Activated T-cell treated with anti-CD3 and anti-CD28 coated beads, Interleukin-2, amount 50 U/mL, for 72 hours (primary cell): Measurements from ENCODE around the gene SLC22A23. TPM values are rescaled to one million over a fixed set of nuclear protein-coding genes. Genes with fewer than 3 reads are reported as not detected.

Source experiments
- ATAC-seq, 2 donors: fragments of 150-1000 bp; cut with Tn5 transposase; replicated peaks in 1 of 2; 2 replicates each; pipeline ENCODE4 v1.10.0; 2021; ENCODE audit warnings: moderate library complexity in 2 of 2, mild to moderate bottlenecking in 1 of 2
- DNase-seq, 2 donors: peaks; one replicate each; pipeline ENCODE4 v3.0.0; 2021 to 2022; ENCODE audit warnings: mixed read lengths in 1 of 2
- H3K27ac Mint-ChIP-seq: one replicate; pipeline ENCODE4 v1.8.0; 2022; ENCODE audit warnings: mild to moderate bottlenecking, moderate library complexity, mixed read lengths
- H3K27me3 Mint-ChIP-seq: one replicate; pipeline ENCODE4 v1.8.0; 2022; ENCODE audit warnings: low read depth, mixed read lengths
- H3K36me3 Mint-ChIP-seq, 2 donors: one replicate each; pipeline ENCODE4 v1.8.0; 2022; ENCODE audit warnings: mixed read lengths in 2 of 2, mild to moderate bottlenecking in 1 of 2; ENCODE audit not compliant: insufficient read depth in 2 of 2
- H3K4me1 Mint-ChIP-seq: one replicate; pipeline ENCODE4 v1.8.0; 2022; ENCODE audit warnings: low read depth, mixed read lengths
- H3K4me3 Mint-ChIP-seq, 2 donors: one replicate each; pipeline ENCODE4 v1.8.0; 2022; ENCODE audit warnings: mild to moderate bottlenecking in 2 of 2, mixed read lengths in 2 of 2, moderate library complexity in 2 of 2
- H3K9me3 Mint-ChIP-seq, 2 donors: one replicate each; pipeline ENCODE4 v1.8.0; 2022; ENCODE audit warnings: mixed read lengths in 2 of 2
- total RNA-seq, 2 donors: library from RNA; stranded (reverse); gene quantifications; one replicate each; pipeline ENCODE4 v1.2.3, GENCODE V29; 2022

Gene SLC22A23
- total RNA-seq, 2 donors from 2014 or later: 1.5 to 2.0 TPM

- Mint-ChIP-seq H3K36me3 (no peaks in the 10 kb centered on the region), H3K4me3 (no peak overlapping the region), H3K9me3 (no peaks in the 10 kb centered on the region), H3K4me1 (peaks cover 17% of the 10 kb centered on the region), H3K27ac (no peak overlapping the region), H3K27me3 (no peaks in the 10 kb centered on the region)
- DNase-seq (no peak), ATAC-seq (no peak)
These were observed 102.9 kb downstream of the SLC22A23 start for GRCh38 chr6:3353939-3354338.

GRCh38 chr6:3353213-3353903 is 103.5 kb downstream of the SLC22A23 start:
- Mint-ChIP-seq H3K9me3 (no peaks in the 10 kb centered on the region), H3K36me3 (no peaks in the 10 kb centered on the region), H3K4me1 (peaks cover 17% of the 10 kb centered on the region), H3K27me3 (no peaks in the 10 kb centered on the region), H3K4me3 (no peak overlapping the region), H3K27ac (no peak overlapping the region)
- ATAC-seq (no peak), DNase-seq (no peak)

GRCh38 chr6:3352678-3353077 is 104.2 kb downstream of the SLC22A23 start:
- Mint-ChIP-seq H3K27ac (no peak overlapping the region), H3K4me3 (no peak overlapping the region), H3K4me1 (peaks cover 17% of the 10 kb centered on the region), H3K36me3 (no peaks in the 10 kb centered on the region), H3K27me3 (no peaks in the 10 kb centered on the region), H3K9me3 (no peaks in the 10 kb centered on the region)
- DNase-seq (no peak), ATAC-seq (no peak)

- no peak overlapping the region for H3K27ac Mint-ChIP-seq
- DNase-seq (no peak), ATAC-seq (no peak)
- peaks cover 17% of the 10 kb centered on the region for H3K4me1 Mint-ChIP-seq
- no peaks in the 10 kb centered on the region for H3K36me3 Mint-ChIP-seq
- H3K27me3 Mint-ChIP-seq: no peaks in the 10 kb centered on the region
- no peaks in the 10 kb centered on the region for H3K9me3 Mint-ChIP-seq
- H3K4me3 Mint-ChIP-seq: no peak overlapping the region
These were observed 104.9 kb downstream of the SLC22A23 start for GRCh38 chr6:3351829-3352524.

GRCh38 chr6:3351105-3351676 is 105.7 kb downstream of the SLC22A23 start:
- H3K27ac Mint-ChIP-seq: no peak overlapping the region
- H3K9me3 Mint-ChIP-seq: no peaks in the 10 kb centered on the region
- H3K4me3 Mint-ChIP-seq: no peak overlapping the region
- no peak for DNase-seq
- H3K36me3 Mint-ChIP-seq: no peaks in the 10 kb centered on the region
- no peaks in the 10 kb centered on the region for H3K27me3 Mint-ChIP-seq
- no peak for ATAC-seq
- H3K4me1 Mint-ChIP-seq: peaks cover 12% of the 10 kb centered on the region

- Mint-ChIP-seq H3K4me3 (no peak overlapping the region), H3K4me1 (peaks cover 5% of the 10 kb centered on the region), H3K9me3 (no peaks in the 10 kb centered on the region)
These were observed 106.5 kb downstream of the SLC22A23 start for GRCh38 chr6:3350252-3350796.

GRCh38 chr6:3349388-3350251 is 107.2 kb downstream of the SLC22A23 start:
- Mint-ChIP-seq H3K36me3 (no peaks in the 10 kb centered on the region), H3K27me3 (no peaks in the 10 kb centered on the region), H3K4me3 (no peak overlapping the region), H3K9me3 (no peaks in the 10 kb centered on the region), H3K4me1 (no peaks in the 10 kb centered on the region), H3K27ac (no peak overlapping the region)
- no peak for ATAC-seq
- no peak for DNase-seq

More at GRCh38 chr6:3350252-3350796, 106.5 kb downstream of the SLC22A23 start:
- no peak overlapping the region for H3K27ac Mint-ChIP-seq
- DNase-seq (no peak), ATAC-seq (no peak)
- no peaks in the 10 kb centered on the region for H3K27me3 Mint-ChIP-seq
- H3K36me3 Mint-ChIP-seq: no peaks in the 10 kb centered on the region

GRCh38 chr6:3348821-3349220 is 108.0 kb downstream of the SLC22A23 start:
- Mint-ChIP-seq H3K27ac (no peak overlapping the region), H3K4me3 (no peak overlapping the region), H3K36me3 (no peaks in the 10 kb centered on the region), H3K27me3 (no peaks in the 10 kb centered on the region), H3K9me3 (no peaks in the 10 kb centered on the region), H3K4me1 (no peaks in the 10 kb centered on the region)
- DNase-seq (no peak), ATAC-seq (no peak)

- Mint-ChIP-seq H3K27me3 (no peaks in the 10 kb centered on the region), H3K27ac (no peak overlapping the region), H3K36me3 (no peaks in the 10 kb centered on the region), H3K4me1 (no peaks in the 10 kb centered on the region), H3K9me3 (no peaks in the 10 kb centered on the region), H3K4me3 (no peak overlapping the region)
- DNase-seq (no peak), ATAC-seq (no peak)
These were observed 109.0 kb downstream of the SLC22A23 start for GRCh38 chr6:3347826-3348225.

GRCh38 chr6:3347247-3347646 is 109.6 kb downstream of the SLC22A23 start:
- no peaks in the 10 kb centered on the region for H3K4me1 Mint-ChIP-seq
- DNase-seq (no peak), ATAC-seq (no peak)
- no peaks in the 10 kb centered on the region for H3K27me3 Mint-ChIP-seq
- H3K9me3 Mint-ChIP-seq: no peaks in the 10 kb centered on the region
- H3K4me3 Mint-ChIP-seq: no peak overlapping the region
- H3K36me3 Mint-ChIP-seq: no peaks in the 10 kb centered on the region
- no peak overlapping the region for H3K27ac Mint-ChIP-seq

GRCh38 chr6:3346476-3346875 is 110.4 kb downstream of the SLC22A23 start:
- H3K4me3 Mint-ChIP-seq: no peak overlapping the region
- H3K9me3 Mint-ChIP-seq: no peaks in the 10 kb centered on the region
- no peaks in the 10 kb centered on the region for H3K36me3 Mint-ChIP-seq
- DNase-seq: no peak
- ATAC-seq: no peak
- H3K27ac Mint-ChIP-seq: no peak overlapping the region
- no peaks in the 10 kb centered on the region for H3K4me1 Mint-ChIP-seq
- H3K27me3 Mint-ChIP-seq: no peaks in the 10 kb centered on the region

GRCh38 chr6:3345836-3346235 is 111.0 kb downstream of the SLC22A23 start:
- no peak overlapping the region for H3K4me3 Mint-ChIP-seq
- ATAC-seq (no peak), DNase-seq (no peak)
- H3K27ac Mint-ChIP-seq: no peak overlapping the region
- no peaks in the 10 kb centered on the region for H3K27me3 Mint-ChIP-seq
- no peaks in the 10 kb centered on the region for H3K9me3 Mint-ChIP-seq
- no peaks in the 10 kb centered on the region for H3K36me3 Mint-ChIP-seq
- H3K4me1 Mint-ChIP-seq: no peaks in the 10 kb centered on the region
